T-helper 2 cell (primary cell): Measurements from ENCODE around the gene DSCAM.
"Not testable (repeated sequence)": the region's sequence is repeated elsewhere in the genome, so short reads cannot be mapped to it uniquely, and the experiment has no call there.

ENCODE experiments used
- DNase-seq, 5 experiments: peaks; one replicate each; pipeline versions ENCODE4 v3.0.0 to v3.0.0-alpha.2; 2012 to 2022

DSCAM gene

DNA sequence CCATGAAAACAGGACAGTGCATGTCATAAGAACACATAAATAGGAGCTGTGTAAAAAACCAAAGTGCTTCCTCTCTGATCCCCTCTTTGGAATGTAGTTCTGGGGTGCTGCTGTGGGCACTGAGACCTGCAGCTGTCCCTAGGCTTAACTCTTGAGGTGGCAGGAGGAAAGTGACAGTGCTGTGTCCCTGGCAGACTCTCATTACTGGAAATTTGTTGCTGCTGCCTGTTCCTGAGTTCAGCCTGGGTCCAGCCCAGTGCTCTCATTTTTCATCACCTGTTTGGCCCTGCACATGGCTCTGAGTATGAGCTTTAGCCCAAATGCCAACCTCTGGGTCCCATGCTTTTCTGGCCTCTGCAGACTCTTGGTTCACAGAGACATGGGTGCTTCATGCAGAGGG lies 329.3 kb downstream of the DSCAM start:
- DNase-seq: no peak

DNA sequence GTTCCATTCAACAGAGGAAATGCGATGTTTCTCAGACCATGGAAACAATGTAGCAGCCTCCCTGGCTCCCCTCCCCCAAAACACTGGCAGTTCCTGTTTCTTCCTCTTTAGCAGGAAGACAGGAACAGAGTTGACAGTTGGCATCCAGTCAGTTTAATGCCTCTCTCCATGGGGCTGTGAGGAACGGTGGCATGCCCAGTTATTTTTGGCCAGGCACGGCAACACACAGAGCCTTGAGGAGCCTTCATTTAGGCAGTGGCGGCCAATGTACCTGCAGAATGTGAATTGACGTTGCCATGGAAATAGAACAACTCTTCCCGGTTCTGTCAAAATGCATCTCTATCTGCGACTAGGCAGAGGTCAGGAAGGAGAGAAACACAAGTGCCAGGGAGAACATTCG lies 330.6 kb downstream of the DSCAM start:
- no peak for DNase-seq

DNA sequence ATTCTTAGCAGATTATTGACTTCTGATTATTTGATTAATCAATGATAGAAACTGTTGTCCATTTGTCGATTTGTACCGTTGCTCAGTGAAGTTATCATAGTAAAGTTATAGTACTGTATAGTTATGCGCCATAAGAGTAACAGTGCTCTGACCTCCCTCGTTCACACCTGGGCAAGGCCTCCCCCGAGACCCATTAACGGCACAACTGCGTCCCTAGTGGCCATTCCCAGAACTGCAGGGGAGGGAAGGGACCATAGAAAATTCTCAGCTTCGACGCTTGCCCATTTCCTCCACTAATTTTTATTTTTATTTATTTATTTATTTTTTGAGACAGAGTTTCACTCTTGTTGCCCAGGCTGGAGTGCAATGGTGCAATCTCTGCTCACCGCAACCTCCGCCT lies 334.4 kb downstream of the DSCAM start:
- DNase-seq: no peak

DNA sequence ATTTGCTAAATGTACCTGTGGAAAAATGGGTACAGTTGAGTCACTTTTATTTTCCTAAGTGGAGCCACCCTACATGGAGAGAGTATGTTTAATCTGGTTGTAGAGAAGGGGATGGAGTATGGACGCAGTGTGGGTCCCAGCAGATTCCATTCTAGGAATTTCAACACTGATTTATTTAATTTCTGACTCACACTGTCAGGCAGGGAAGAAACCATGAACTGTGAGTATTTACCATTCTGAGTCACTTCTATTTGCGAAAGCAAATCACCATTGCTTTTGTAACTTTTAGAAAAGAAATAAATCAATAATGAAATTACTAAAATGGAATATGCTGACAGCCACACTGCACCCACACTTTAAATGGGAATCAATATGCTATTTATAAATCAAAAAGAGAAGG lies 339.0 kb downstream of the DSCAM start:
- DNase-seq: no peak

DNA sequence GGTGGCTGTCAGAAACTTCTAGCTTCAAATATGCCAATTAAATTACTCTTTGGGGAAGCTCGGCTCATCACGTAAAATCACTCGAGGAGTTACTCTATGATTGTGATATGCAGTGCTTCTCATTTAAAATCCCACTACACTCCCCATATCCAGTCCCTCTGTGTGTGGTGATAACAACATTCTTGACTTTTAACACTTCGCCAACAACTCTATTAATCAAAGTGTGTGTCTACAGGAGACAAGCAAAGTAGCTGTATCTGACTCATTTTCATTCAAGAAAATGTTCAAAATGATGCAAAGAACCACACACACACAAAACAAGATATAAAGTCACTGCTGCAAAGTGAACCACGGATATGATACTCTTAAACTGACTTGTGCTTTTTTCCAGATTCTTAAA lies 341.3 kb downstream of the DSCAM start:
- DNase-seq: no peak

DNA sequence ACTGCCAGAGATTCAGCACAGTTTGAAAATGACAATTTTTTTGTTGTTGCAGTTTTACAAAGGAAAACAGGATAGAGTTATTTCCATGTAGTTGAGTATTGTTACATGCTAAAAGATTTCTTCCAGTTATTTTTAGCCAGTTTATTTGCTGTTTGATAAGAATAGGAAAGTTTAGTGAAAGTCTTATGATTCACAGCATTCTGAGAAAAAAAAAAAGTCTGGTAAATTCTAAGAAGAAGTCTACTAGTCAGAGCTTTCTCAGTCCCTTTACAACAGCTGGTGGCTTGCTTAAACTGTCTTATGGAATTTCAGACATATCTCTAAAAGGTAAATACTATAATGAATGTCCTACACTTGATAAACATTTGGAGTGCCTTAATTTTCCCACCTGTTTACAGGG lies 341.7 kb downstream of the DSCAM start:
- DNase-seq: no peak

DNA sequence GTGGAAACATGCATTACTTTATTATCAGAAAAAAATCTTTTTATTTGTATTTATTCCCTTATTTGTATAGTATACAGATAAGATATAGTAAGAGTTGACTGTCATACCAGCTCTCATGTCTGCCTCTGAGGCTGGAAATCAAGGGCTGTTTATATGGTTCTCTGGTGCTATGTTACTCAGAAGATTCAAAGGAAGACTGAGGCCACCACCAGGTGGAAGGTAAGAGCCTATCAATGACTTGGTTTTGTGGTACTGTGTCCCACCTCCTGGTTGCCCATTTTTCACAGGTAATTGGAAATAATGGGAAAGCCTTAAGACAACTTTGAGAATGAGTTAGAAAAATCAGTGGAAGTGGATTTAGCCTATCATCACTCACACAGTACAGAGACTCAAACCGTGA lies 342.1 kb downstream of the DSCAM start:
- no peak for DNase-seq

DNA sequence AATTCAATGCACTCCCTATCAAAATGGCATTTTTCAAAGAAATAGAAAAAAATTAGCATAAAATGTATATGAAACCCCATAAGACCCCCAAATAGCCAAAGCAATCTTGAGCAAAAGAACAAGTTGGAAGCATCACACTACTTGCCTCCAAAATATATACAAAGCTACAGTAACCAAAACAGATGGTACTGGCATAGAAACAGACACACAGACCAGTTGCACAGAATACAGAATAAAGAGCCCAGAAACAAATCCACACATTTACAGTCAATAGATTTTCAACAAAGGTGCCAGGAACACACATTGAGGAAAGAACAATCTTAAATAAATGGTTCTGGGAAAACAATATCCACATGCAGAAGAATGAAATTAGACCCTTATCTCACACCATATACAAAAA lies 350.8 kb downstream of the DSCAM start:
- no peak for DNase-seq

DNA sequence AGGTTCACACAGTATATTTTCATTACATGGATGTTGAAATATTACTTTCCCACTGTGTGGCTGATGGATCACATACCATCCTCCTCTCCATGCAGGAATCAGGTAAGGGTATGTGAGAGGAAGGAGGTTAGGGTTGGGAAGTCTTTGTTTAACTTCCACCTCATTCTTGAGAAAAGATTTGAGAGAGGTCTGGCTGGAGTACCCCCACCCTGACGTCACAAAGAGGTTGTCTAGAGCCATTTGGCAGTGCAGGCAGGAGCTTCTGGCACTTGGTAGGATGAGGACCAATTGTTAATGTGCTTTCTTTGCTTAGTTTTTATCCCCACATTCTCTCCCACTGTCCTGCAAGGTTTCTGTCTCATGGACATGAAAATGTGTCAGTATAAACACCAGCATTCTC lies 356.6 kb downstream of the DSCAM start:
- DNase-seq: no peak

DNA sequence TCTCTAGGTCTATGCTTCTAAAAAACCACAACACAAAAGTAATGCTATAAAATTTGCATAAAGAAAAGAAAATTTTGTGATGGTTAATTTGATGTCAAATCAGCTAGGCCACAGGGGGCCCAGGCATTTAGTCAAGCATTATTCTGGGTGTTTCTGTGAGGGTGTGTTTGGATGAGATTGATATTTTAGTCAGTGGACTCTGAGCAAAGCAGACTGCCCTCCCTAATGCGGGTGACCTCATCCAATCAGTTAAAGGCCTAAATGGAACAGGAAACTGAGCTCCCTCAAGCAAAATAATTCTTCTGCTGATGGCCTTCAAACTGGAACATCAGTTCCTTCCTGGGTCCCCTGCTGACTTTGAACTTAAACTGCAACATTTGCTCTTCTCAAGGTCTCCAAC lies 358.0 kb downstream of the DSCAM start:
- no peak for DNase-seq

DNA sequence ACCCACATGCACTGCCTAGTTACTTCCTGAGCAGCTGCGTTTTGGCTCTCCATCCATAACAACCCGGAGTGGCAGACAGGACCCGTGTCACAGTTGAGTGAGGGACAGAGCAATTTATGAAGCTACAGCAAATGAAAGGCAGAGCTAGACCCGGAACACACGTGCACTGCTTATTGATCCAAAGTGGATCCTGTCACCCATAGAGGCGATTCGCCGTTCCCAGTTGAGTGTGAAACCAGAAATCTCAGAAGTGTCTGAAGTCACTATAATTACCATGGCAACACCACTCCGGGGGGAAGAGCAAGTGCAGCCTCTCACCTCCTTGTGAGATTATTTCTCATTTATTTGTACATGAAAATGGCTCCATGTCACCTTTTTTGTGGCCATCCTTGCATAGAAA lies 365.2 kb downstream of the DSCAM start:
- DNase-seq: no peak

DNA sequence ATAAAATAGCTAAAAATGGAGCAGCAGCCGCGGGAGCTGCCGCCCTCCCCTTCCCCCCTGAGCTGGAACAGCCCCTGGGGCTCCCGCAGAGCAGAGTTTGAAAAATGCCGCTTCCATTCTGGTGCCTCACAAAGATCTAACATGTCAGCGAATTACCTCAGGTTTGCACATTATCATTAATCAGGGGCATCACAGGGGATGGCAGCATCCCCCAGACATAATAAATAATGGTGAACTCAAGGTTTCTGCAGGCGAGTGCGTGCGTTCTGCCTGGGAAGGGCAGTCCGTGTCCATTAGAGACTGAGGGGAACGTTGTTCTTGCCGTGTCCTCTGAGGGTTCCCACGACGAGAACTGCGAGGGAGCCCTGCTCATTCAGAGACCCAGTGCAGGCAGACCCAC lies 372.4 kb downstream of the DSCAM start:
- no peak for DNase-seq

DNA sequence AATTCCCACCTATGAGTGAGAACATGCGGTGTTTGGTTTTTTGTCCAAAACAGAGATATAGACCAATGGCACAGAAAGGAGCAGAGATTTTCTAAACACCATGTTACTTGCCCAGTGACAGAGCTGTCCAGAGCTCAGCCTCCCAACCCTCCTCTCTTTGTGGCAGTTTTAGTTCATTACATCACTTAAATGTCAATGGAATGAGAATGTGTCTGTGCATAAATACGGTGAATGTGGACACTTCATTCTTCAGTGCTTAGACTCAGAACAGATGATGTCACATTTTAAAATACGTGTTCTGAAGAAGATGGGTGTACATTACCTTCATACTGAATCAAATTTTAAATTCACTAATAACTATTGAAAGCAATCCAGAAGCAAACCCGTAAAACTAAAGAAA lies 374.9 kb downstream of the DSCAM start:
- no peak for DNase-seq

DNA sequence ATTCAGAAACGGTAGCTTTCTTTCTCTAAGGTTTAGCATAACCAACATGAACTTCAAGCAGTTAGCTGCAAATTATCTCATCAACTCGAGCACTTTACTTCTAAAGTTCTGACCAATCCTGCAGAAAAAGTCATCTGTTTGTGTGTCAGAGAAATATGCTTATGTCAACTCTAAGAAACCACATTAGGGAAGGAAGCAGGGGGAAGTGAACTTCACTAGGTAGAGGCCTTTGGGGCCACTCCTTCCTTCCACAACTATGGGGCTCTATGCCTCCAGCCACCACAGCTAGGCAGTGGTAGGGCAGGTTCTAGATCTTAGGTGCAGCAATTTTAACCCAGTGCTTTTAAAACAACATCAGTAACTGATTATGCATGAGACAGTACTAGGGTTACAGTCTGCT lies 375.9 kb downstream of the DSCAM start:
- no peak for DNase-seq

DNA sequence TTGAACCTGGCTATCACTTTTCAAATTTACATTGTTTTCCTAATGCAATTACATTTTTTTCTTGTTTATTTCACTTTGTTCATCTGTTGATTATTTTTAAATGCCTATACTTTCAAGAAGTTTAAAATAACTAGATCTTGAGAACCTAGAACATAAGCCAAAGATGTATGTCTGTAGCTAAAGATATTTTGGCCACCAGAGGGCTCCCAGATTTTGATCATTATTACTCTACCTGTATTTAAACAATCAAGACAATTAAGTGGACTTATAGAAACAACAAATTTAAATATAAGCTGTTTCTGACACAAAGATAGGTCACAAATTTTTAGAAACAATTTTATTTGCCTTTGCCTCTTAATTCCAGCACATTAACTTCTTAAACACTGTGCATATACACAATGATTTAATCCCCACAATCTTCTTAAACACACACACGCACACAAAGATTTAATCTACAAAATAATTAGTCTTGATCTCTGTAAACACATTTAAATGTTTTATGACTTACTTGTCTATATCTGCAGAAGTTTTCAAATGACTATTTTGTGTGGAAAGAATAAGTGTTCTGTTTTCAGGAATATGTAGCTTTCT lies 380.0 kb downstream of the DSCAM start:
- DNase-seq: no peak

DNA sequence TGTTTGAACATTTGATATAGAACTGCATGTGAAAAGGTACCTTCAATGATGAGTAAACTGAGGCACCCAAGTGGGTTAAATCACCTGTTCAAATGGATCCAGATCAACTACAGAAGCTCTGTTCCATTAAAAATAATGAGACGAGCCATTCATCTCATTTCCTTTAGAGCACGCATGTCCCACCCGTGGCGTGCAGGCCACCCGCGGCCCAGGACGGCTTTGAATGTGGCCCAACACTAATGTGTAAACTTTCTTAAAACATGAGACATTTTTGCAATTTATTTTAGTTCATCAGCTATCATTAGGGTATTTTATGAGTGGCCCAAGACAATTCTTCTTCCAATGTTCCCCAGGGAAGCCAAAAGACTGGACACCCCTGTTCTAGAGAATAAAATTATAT lies 381.6 kb downstream of the DSCAM start:
- DNase-seq: no peak

DNA sequence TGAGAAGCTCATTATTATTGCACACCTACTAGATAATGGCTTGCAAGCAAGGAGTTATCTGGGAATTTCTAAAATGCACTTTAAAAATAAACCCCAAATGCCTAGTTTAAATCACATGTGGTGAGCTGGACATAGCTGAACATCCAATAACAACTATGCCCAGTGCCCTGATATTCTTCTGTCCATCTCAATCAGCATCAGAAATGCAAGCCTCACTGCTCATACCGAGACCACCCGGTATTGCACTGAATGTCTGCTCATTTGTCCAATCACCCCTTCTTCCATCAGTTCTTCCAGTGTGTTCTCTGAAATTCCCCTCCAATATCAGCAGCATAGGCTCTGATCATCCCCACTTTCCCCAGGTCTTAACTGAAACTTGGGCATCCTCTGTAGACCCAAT lies 383.8 kb downstream of the DSCAM start:
- DNase-seq: no peak

DNA sequence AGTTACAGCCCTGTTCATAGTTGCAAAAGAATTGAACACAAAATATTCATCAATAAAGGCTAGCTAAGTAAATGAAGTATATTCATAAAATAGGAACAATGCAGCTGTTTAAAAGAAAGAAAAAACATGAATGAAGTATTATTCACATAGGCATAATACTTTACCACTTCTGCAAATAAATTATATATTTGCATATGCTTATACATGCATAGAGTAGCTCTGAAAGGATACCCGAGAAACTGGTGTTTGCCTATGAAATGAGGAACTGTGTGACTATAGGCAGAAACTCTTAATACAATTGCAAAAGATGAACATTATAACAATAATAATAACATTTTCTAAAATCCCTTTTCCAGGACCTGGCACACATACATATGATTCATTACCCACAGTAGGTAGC lies 385.9 kb downstream of the DSCAM start:
- no peak for DNase-seq

DNA sequence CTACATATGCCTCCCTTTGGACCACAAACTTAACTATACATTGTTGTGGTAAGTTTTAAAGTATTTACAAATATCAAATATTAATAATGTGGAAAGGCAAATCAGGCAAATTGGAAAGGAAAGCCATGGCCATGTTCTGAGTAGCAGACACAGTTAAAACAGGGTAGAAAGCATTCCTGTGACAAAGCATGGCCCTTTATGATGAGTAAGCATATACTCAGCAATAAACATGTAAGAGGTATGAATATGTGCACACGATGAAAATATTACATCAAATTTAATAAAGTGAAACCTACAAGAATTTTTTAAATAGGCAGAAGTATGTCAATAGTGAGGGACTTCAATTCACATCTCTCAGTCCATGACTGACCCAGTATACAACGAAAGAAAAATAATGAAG lies 389.2 kb downstream of the DSCAM start:
- DNase-seq: no peak

DNA sequence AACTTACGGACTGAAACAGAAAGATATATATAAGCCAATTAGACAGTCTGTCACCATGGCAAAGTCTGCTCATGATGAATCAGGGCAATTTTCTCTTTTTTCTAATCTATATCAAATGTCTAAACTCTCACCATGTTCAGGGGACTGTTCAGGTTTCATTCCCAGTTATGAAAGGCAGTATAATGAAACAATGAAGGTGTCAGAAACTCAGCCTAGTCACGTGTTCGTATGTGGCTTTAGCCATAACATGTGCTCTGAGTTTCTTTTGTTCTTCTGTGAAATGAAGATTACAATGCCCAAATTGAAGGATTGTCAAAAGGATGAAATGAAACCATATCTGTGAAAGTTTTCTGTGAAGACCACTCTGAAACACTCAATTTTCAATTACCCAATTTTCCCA lies 392.9 kb downstream of the DSCAM start:
- DNase-seq: no peak

DNA sequence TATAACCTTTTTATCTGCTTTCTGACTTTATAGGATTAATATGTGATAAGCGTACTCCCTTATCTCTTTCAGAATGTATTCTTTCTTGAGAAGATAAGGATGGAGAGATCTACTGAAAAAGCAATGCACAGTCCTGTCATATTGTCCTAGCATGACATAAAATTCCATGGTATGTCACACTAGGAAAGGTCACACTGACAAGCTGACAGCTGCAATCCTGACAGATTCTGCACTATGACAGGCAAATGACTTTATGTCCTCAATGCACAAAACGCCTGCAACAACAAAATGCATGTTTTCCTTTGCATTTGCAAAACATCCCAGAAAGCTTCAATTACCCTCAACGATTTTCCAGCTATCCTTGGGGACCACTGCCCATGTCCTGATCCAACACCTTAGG lies 393.8 kb downstream of the DSCAM start:
- no peak for DNase-seq

DNA sequence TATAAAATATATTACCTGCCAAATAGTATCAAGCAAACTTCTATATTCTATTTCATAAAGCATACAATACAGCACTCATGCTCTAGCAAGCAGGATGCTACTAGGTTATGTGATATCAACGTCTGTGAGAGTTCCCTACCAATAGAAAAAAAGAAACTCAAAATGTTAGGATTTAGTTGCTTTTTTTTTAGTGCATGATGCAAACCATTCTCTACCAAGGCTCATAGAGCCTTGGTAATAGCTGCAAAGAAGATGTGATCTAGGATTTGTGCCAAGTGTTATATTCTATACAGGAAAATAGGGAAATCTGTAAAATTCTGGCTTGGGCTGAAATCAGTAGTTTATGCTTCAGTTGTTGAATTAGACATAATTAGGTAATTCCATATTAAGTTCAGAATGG lies 394.4 kb downstream of the DSCAM start:
- no peak for DNase-seq

DNA sequence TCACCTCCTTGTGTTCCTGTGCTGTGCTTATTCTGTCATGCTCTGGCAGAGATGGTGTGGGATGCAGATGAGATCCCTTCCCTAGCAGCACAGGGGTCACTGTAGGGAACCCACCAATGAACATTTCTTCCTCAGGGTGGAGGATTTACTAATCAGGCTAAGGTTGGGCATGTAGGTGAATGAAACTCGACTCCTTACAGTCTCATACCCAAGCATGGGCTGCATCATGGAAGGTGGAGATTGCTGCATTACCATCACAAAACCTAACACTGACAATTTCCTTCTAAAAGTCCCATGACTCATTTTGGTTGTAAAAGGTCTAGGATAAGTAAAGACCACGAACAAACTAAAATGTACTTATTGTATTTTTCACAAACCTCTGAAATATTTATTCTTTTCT lies 399.9 kb downstream of the DSCAM start:
- no peak for DNase-seq

DNA sequence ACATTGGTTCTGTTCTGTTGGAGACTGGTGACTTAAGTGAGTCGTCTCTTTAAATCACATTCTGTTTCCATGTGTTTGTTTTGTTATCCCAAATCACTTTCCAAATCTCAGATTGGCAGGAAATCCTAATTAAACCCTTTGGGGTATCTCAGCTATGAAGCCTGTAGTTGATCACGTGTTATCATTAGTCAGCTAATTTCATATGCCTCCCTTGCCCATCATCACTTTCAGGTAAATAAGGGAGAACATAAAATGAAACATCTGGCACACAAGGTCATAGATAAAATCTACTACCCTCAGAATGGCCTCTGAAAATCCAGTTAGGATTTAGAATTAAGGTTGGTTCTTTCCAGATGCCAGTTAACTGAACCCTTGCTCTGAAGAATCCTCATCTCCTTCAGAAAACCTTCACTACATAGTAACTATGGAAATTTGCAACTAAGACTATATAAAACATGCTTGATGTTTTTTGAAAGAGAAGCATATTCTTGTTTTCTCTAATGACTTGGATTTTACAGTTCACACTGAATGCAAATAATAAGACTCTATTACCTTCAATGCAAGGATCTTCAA lies 401.5 kb downstream of the DSCAM start:
- no peak for DNase-seq

DNA sequence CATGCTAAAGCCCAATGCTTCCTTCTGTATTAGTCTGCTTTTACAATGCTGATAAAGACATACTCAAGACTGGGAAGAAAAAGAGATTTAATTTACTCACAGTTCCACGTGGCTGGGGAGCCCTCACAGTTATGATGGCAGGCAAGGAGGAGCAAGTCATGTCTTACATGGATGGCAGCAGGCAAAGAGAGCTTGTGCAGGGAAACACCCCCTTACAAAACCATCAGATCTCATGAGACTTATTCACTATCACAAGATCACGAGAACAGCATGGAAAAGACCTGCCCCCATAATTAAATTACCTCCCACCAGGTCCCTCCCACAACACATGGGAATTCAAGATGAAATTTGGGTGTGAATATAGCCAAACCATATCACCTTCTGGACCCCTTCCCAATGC lies 407.4 kb downstream of the DSCAM start:
- DNase-seq: not testable (repeated sequence)

DNA sequence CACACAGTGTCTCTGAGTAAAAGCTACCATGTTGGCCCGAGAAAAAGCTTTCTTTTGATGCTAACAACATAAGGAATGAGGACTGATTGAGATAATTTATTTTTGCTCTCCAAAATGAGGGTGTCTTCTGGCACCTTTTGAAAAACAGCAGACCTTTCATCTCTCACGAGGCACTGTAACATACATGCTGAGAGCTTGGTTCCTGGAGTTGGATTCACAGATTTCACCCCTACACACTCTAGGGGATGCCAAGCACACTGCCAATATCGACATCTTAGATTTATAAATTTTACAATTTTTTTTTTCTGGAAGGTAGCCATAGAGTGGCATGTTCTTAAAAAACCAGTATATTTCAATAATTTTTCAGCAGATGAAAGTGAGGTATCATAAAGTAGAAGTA lies 408.3 kb downstream of the DSCAM start:
- no peak for DNase-seq
